Measurements from ENCODE around the gene BARHL1.

BARHL1 gene

GRCh38 chr9:132591751-132592314, 9.4 kb downstream of the BARHL1 start:
- no peak overlapping the region for H3K4me3 Mint-ChIP-seq
- peaks cover 84% of the 10 kb centered on the region for H3K27me3 Mint-ChIP-seq
- no peak overlapping the region for H3K27ac Mint-ChIP-seq (ENCODE audit: low read depth)
- no peak for ATAC-seq (replicated peaks; ENCODE audit: extremely low read depth, poor library complexity, severe bottlenecking)
- DNase-seq (ENCODE audit: low spot score in 2 of 2): no peak
- H3K36me3 Mint-ChIP-seq (ENCODE audit: insufficient read depth): peaks cover 18% of the 10 kb centered on the region
- peaks cover 26% of the 10 kb centered on the region for H3K4me1 Mint-ChIP-seq
- H3K9me3 Mint-ChIP-seq: no peaks in the 10 kb centered on the region

GRCh38 chr9:132592451-132592850, 10.0 kb downstream of the BARHL1 start:
- no peak overlapping the region for H3K4me3 Mint-ChIP-seq
- no peaks in the 10 kb centered on the region for H3K9me3 Mint-ChIP-seq
- ATAC-seq (replicated peaks; ENCODE audit: extremely low read depth, poor library complexity, severe bottlenecking) (no peak), DNase-seq (ENCODE audit: low spot score in 2 of 2) (no peak)
- H3K4me1 Mint-ChIP-seq: peaks cover 26% of the 10 kb centered on the region
- peaks cover 80% of the 10 kb centered on the region for H3K27me3 Mint-ChIP-seq
- no peak overlapping the region for H3K27ac Mint-ChIP-seq (ENCODE audit: low read depth)
- peaks cover 18% of the 10 kb centered on the region for H3K36me3 Mint-ChIP-seq (ENCODE audit: insufficient read depth)

- Mint-ChIP-seq H3K27ac (ENCODE audit: low read depth) (no peak overlapping the region), H3K9me3 (no peaks in the 10 kb centered on the region), H3K4me1 (peaks cover 26% of the 10 kb centered on the region), H3K36me3 (ENCODE audit: insufficient read depth) (peaks cover 18% of the 10 kb centered on the region), H3K4me3 (no peak overlapping the region), H3K27me3 (peaks cover 60% of the 10 kb centered on the region)
- DNase-seq (ENCODE audit: low spot score in 2 of 2) (no peak), ATAC-seq (replicated peaks; ENCODE audit: extremely low read depth, poor library complexity, severe bottlenecking) (no peak)
Measured at GRCh38 chr9:132594412-132594811, 12.0 kb downstream of the BARHL1 start.

- no peak overlapping the region for H3K4me3 Mint-ChIP-seq
- H3K27me3 Mint-ChIP-seq: peaks cover 60% of the 10 kb centered on the region
- peaks cover 18% of the 10 kb centered on the region for H3K4me1 Mint-ChIP-seq
- peaks cover 18% of the 10 kb centered on the region for H3K36me3 Mint-ChIP-seq (ENCODE audit: insufficient read depth)
- ATAC-seq (replicated peaks; ENCODE audit: extremely low read depth, poor library complexity, severe bottlenecking) (no peak), DNase-seq (ENCODE audit: low spot score in 2 of 2) (no peak)
- no peaks in the 10 kb centered on the region for H3K9me3 Mint-ChIP-seq
- no peak overlapping the region for H3K27ac Mint-ChIP-seq (ENCODE audit: low read depth)
Measured at GRCh38 chr9:132595319-132595718, 12.9 kb downstream of the BARHL1 start.

GRCh38 chr9:132596200-132596599, 13.8 kb downstream of the BARHL1 start:
- Mint-ChIP-seq H3K27me3 (peaks cover 52% of the 10 kb centered on the region), H3K4me1 (peaks cover 14% of the 10 kb centered on the region), H3K9me3 (no peaks in the 10 kb centered on the region), H3K36me3 (ENCODE audit: insufficient read depth) (peaks cover 15% of the 10 kb centered on the region), H3K27ac (ENCODE audit: low read depth) (no peak overlapping the region), H3K4me3 (no peak overlapping the region)
- no peak for DNase-seq (ENCODE audit: low spot score in 2 of 2)
- ATAC-seq (replicated peaks; ENCODE audit: extremely low read depth, poor library complexity, severe bottlenecking): no peak

- ATAC-seq (replicated peaks; ENCODE audit: extremely low read depth, poor library complexity, severe bottlenecking) (no peak), DNase-seq (ENCODE audit: low spot score in 2 of 2) (no peak)
- Mint-ChIP-seq H3K27me3 (peaks cover 42% of the 10 kb centered on the region), H3K27ac (ENCODE audit: low read depth) (no peak overlapping the region), H3K36me3 (ENCODE audit: insufficient read depth) (peaks cover 14% of the 10 kb centered on the region), H3K4me1 (peaks cover 8% of the 10 kb centered on the region), H3K4me3 (no peak overlapping the region), H3K9me3 (no peaks in the 10 kb centered on the region)
Measured at GRCh38 chr9:132597073-132597775, 14.8 kb downstream of the BARHL1 start.

GRCh38 chr9:132600326-132600984, 18.0 kb downstream of the BARHL1 start:
- Mint-ChIP-seq H3K4me3 (no peak overlapping the region), H3K36me3 (ENCODE audit: insufficient read depth) (peaks cover 6% of the 10 kb centered on the region), H3K4me1 (peaks cover 8% of the 10 kb centered on the region), H3K27me3 (peaks cover 19% of the 10 kb centered on the region), H3K9me3 (no peaks in the 10 kb centered on the region), H3K27ac (ENCODE audit: low read depth) (no peak overlapping the region)
- ATAC-seq (replicated peaks; ENCODE audit: extremely low read depth, poor library complexity, severe bottlenecking) (no peak), DNase-seq (ENCODE audit: low spot score in 2 of 2) (no peak)

- Mint-ChIP-seq H3K36me3 (ENCODE audit: insufficient read depth) (peaks cover 7% of the 10 kb centered on the region), H3K4me3 (no peak overlapping the region), H3K27ac (ENCODE audit: low read depth) (no peak overlapping the region), H3K4me1 (no peaks in the 10 kb centered on the region), H3K9me3 (no peaks in the 10 kb centered on the region), H3K27me3 (peaks cover 10% of the 10 kb centered on the region)
- no peak for ATAC-seq (replicated peaks; ENCODE audit: extremely low read depth, poor library complexity, severe bottlenecking)
- DNase-seq (ENCODE audit: low spot score in 2 of 2): no peak
Measured at GRCh38 chr9:132602207-132602606, 19.8 kb downstream of the BARHL1 start.

- no peak for DNase-seq (ENCODE audit: low spot score in 2 of 2)
- Mint-ChIP-seq H3K4me1 (no peaks in the 10 kb centered on the region), H3K36me3 (ENCODE audit: insufficient read depth) (peaks cover 13% of the 10 kb centered on the region), H3K27ac (ENCODE audit: low read depth) (no peak overlapping the region), H3K4me3 (no peak overlapping the region), H3K27me3 (peaks cover under 1% of the 10 kb centered on the region), H3K9me3 (no peaks in the 10 kb centered on the region)
- ATAC-seq (replicated peaks; ENCODE audit: extremely low read depth, poor library complexity, severe bottlenecking): no peak
Measured at GRCh38 chr9:132605387-132605786, 23.0 kb downstream of the BARHL1 start.

GRCh38 chr9:132606066-132606465, 23.7 kb downstream of the BARHL1 start:
- DNase-seq (ENCODE audit: low spot score in 2 of 2): no peak
- H3K4me1 Mint-ChIP-seq: no peaks in the 10 kb centered on the region
- H3K4me3 Mint-ChIP-seq: no peak overlapping the region
- no peak for ATAC-seq (replicated peaks; ENCODE audit: extremely low read depth, poor library complexity, severe bottlenecking)
- H3K9me3 Mint-ChIP-seq: no peaks in the 10 kb centered on the region
- peaks cover 15% of the 10 kb centered on the region for H3K36me3 Mint-ChIP-seq (ENCODE audit: insufficient read depth)
- H3K27ac Mint-ChIP-seq (ENCODE audit: low read depth): no peak overlapping the region
- H3K27me3 Mint-ChIP-seq: no peaks in the 10 kb centered on the region

GRCh38 chr9:132609184-132609583, 26.8 kb downstream of the BARHL1 start:
- no peak overlapping the region for H3K4me3 Mint-ChIP-seq
- H3K4me1 Mint-ChIP-seq: no peaks in the 10 kb centered on the region
- H3K27ac Mint-ChIP-seq (ENCODE audit: low read depth): no peak overlapping the region
- H3K9me3 Mint-ChIP-seq: no peaks in the 10 kb centered on the region
- peaks cover 27% of the 10 kb centered on the region for H3K36me3 Mint-ChIP-seq (ENCODE audit: insufficient read depth)
- H3K27me3 Mint-ChIP-seq: no peaks in the 10 kb centered on the region
- no peak for DNase-seq (ENCODE audit: low spot score in 2 of 2)
- no peak for ATAC-seq (replicated peaks; ENCODE audit: extremely low read depth, poor library complexity, severe bottlenecking)

GRCh38 chr9:132609829-132610228, 27.4 kb downstream of the BARHL1 start:
- Mint-ChIP-seq H3K27ac (ENCODE audit: low read depth) (no peak overlapping the region), H3K4me1 (no peaks in the 10 kb centered on the region), H3K9me3 (no peaks in the 10 kb centered on the region), H3K36me3 (ENCODE audit: insufficient read depth) (peaks cover 31% of the 10 kb centered on the region), H3K4me3 (no peak overlapping the region), H3K27me3 (no peaks in the 10 kb centered on the region)
- no peak for ATAC-seq (replicated peaks; ENCODE audit: extremely low read depth, poor library complexity, severe bottlenecking)
- DNase-seq (ENCODE audit: low spot score in 2 of 2): no peak

- ATAC-seq (replicated peaks; ENCODE audit: extremely low read depth, poor library complexity, severe bottlenecking) (no peak), DNase-seq (ENCODE audit: low spot score in 2 of 2) (no peak)
- H3K27me3 Mint-ChIP-seq: no peaks in the 10 kb centered on the region
- no peaks in the 10 kb centered on the region for H3K9me3 Mint-ChIP-seq
- H3K4me3 Mint-ChIP-seq: no peak overlapping the region
- H3K27ac Mint-ChIP-seq (ENCODE audit: low read depth): no peak overlapping the region
- peaks cover 31% of the 10 kb centered on the region for H3K36me3 Mint-ChIP-seq (ENCODE audit: insufficient read depth)
- H3K4me1 Mint-ChIP-seq: no peaks in the 10 kb centered on the region
Measured at GRCh38 chr9:132610661-132611060, 28.3 kb downstream of the BARHL1 start.
